ENCODE measurements around the gene TCAF1. TPM values are rescaled to one million over a fixed set of nuclear protein-coding genes. Genes with fewer than 3 reads are reported as not detected.

The TCAF1 gene
- total and polyA plus RNA-seq, 2 of the 4 experiments (the other 2 are of a cell fraction), result 39.3 to 91.8 TPM

DNA sequence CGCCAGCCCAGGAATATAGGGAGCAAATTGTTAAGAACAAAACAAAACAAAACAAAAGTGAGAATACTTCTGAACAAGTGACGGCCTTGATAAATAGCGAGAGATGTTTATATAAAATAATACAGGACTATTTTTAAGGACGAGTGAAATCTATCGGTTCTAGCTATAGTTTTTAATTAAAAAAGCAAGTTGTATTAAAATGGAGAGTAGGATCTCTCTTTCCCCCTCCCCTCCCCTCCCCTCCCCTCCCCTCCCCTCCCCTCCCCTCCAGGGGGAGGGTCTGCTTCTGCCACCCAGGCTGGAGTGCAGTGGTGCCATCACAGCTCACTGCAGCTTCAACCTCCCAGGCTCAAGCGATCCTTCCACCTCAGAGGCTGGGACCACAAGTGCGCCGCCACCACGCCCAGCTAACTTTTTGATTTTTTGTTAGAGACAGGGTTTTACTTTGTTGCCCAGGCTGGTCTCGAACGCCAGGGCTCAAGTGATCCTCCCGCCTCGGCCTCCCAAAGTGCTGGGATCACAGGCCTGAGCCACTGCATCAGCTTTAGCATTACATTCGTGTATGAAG, 440 bp upstream of the TCAF1 start:
- in situ Hi-C loops (cut with MboI; ENCODE audit: low sequenced_read_pairs) (no loop called here), intact Hi-C loops (cut with micrococcal nuclease) (loop anchor here (5.0 kb wide), 1 partner anchor 35 kb away; the partner anchor contains the start of gene OR2F2), dilution Hi-C loops (cut with HindIII; ENCODE audit: low sequenced_read_pairs, unreplicated experiment) (no loop called here)
- no peak for ATAC-seq (ENCODE audit: low read depth)
- Histone ChIP-seq H2AK5ac (ENCODE audit: low read depth, low read length) (no peak overlapping the region), H3K56ac (ENCODE audit: extremely low read depth, insufficient read depth, low read length) (no peak overlapping the region), H2AK9ac (replicated peaks; ENCODE audit: low read depth, low read length, poor library complexity) (no peak overlapping the region), H3K18ac (ENCODE audit: low read depth, low read length) (no peak overlapping the region), H2BK15ac (ENCODE audit: low read depth, low read length) (no peak overlapping the region), H3K79me1 (ENCODE audit: low read depth in 1 of 2, low read length in 2 of 2) (peaks cover 4 to 17% of the 10 kb centered on the region in 2 experiments; a peak in 3 of 4 replicates), H4K5ac (ENCODE audit: low read depth, low read length) (no peak overlapping the region), H3K4me3 (ENCODE audit: insufficient read depth, low read depth, low read length) (no peak overlapping the region), H3K4me1 (ENCODE audit: control insufficient read depth, insufficient read depth, low read length) (peaks cover 15% of the 10 kb centered on the region), H3K27me3 (ENCODE audit: control insufficient read depth, insufficient read depth, low read length) (no peaks in the 10 kb centered on the region), H2AFZ (replicated peaks; ENCODE audit: low read length, poor library complexity) (peak overlapping the region; percentile 78), H3K27ac (ENCODE audit: insufficient read depth, low read length) (no peak overlapping the region), H3K9ac (ENCODE audit: low read depth, low read length) (no peak overlapping the region), H4K8ac (ENCODE audit: low read depth in 2 of 2, low read length in 2 of 2) (peak overlapping the region; percentile 67 to 69), H4K20me1 (ENCODE audit: insufficient read depth, low read length) (peaks cover 16% of the 10 kb centered on the region; the same call in 1 of the 2 replicates), H3K9me3 (ENCODE audit: control insufficient read depth, insufficient read depth, low read length) (no peaks in the 10 kb centered on the region), H3K14ac (replicated peaks; ENCODE audit: low read depth, low read length) (no peak overlapping the region), H3K4ac (ENCODE audit: low read depth, low read length) (no peak overlapping the region), H3K23ac (ENCODE audit: low read depth, low read length) (no peak overlapping the region), H4K91ac (ENCODE audit: insufficient read depth, low read depth, low read length) (no peak overlapping the region), H3K36me3 (ENCODE audit: control insufficient read depth, insufficient read depth, low read length) (no peaks in the 10 kb centered on the region; the same call in 1 of the 2 replicates), H2BK5ac (ENCODE audit: low read depth, low read length, poor library complexity, severe bottlenecking) (no peak overlapping the region), H2BK120ac (ENCODE audit: low read depth, low read length) (no peak overlapping the region), H3K9me1 (ENCODE audit: insufficient read depth, low read length) (peaks cover 9% of the 10 kb centered on the region; the same call in 1 of the 2 replicates), H2BK20ac (ENCODE audit: low read depth, low read length) (no peak overlapping the region), H3K4me2 (ENCODE audit: low read depth, low read length) (no peak overlapping the region)
- DNase-seq, result no peak
- POLR2A ChIA-PET (ENCODE audit: unreplicated experiment), result interaction anchor here (0.6 to 1.1 kb wide), 3 partner anchors 17 to 75 kb away, joined by 3 to 6 read pairs (median 3); no protein-coding TSS in a partner anchor
- WGBS, 2 experiments (ENCODE audit: extremely low coverage in 2 of 2, insufficient read length in 1 of 2), result 93% methylated on average over 3 of the region's 14 CpGs; no CpG with 5 or more reads in 1 of the 2 experiments
- BruUV-seq (replicated peaks), result no TSS peak
- CTCF ChIA-PET, result interaction anchor here (1.4 to 1.7 kb wide), 4 partner anchors 9 to 104 kb away, joined by 5 to 10 read pairs (median 6); no protein-coding TSS in a partner anchor
- TF ChIP-seq, protein P1, sequence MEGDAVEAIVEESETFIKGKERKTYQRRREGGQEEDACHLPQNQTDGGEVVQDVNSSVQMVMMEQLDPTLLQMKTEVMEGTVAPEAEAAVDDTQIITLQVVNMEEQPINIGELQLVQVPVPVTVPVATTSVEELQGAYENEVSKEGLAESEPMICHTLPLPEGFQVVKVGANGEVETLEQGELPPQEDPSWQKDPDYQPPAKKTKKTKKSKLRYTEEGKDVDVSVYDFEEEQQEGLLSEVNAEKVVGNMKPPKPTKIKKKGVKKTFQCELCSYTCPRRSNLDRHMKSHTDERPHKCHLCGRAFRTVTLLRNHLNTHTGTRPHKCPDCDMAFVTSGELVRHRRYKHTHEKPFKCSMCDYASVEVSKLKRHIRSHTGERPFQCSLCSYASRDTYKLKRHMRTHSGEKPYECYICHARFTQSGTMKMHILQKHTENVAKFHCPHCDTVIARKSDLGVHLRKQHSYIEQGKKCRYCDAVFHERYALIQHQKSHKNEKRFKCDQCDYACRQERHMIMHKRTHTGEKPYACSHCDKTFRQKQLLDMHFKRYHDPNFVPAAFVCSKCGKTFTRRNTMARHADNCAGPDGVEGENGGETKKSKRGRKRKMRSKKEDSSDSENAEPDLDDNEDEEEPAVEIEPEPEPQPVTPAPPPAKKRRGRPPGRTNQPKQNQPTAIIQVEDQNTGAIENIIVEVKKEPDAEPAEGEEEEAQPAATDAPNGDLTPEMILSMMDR (conservative IDR thresholded peaks at IDR 0.05; ENCODE audit: low read depth, low read length), result no peak
- TF ChIP-seq MAFK (IDR thresholded peaks at IDR 0.05; ENCODE audit: low read depth, low read length) (no peak), RFX5 (IDR thresholded peaks at IDR 0.05; ENCODE audit: low read depth, low read length) (no peak), CHD1 (IDR thresholded peaks at IDR 0.05; ENCODE audit: low read depth, low read length) (no peak), POLR2A (IDR thresholded peaks at IDR 0.05; ENCODE audit: low read depth, low read length) (no peak; the same call in 1 of the 2 replicates), MAZ (IDR thresholded peaks at IDR 0.05; ENCODE audit: borderline replicate concordance, low read depth, low read length) (no peak), FOS (IDR thresholded peaks at IDR 0.05; ENCODE audit: low read depth, low read length) (no peak), RAD21 (IDR thresholded peaks at IDR 0.05; ENCODE audit: low read length) (no peak), RCOR1 (IDR thresholded peaks at IDR 0.05; ENCODE audit: insufficient replicate concordance, low read length) (no peak), BHLHE40 (IDR thresholded peaks at IDR 0.05; ENCODE audit: low read depth, low read length) (no peak), NFE2L2 (IDR thresholded peaks at IDR 0.05; ENCODE audit: low read depth, low read length) (no peak), CEBPB (IDR thresholded peaks at IDR 0.05; ENCODE audit: low read depth, low read length) (no peak), SMC3 (IDR thresholded peaks at IDR 0.05; ENCODE audit: low read depth, low read length) (no peak)
- TF ChIP-seq, protein P2, sequence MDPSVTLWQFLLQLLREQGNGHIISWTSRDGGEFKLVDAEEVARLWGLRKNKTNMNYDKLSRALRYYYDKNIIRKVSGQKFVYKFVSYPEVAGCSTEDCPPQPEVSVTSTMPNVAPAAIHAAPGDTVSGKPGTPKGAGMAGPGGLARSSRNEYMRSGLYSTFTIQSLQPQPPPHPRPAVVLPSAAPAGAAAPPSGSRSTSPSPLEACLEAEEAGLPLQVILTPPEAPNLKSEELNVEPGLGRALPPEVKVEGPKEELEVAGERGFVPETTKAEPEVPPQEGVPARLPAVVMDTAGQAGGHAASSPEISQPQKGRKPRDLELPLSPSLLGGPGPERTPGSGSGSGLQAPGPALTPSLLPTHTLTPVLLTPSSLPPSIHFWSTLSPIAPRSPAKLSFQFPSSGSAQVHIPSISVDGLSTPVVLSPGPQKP (IDR thresholded peaks at IDR 0.05; ENCODE audit: borderline replicate concordance, low read depth, low read length), result no peak
- TF ChIP-seq, protein P3, sequence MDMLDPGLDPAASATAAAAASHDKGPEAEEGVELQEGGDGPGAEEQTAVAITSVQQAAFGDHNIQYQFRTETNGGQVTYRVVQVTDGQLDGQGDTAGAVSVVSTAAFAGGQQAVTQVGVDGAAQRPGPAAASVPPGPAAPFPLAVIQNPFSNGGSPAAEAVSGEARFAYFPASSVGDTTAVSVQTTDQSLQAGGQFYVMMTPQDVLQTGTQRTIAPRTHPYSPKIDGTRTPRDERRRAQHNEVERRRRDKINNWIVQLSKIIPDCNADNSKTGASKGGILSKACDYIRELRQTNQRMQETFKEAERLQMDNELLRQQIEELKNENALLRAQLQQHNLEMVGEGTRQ (IDR thresholded peaks at IDR 0.05; ENCODE audit: low read depth, low read length), result no peak
